Mucosa of rectum (tissue), 2 donors: ENCODE results near the gene ITGA8.
"Not testable (repeated sequence)": the region's sequence is repeated elsewhere in the genome, so short reads cannot be mapped to it uniquely, and the experiment has no call there.

ENCODE experiments used
- H3K27ac ChIP-seq, 2 donors: one replicate each; pipeline ENCODE4 v1.7.0; 2013; ENCODE audit warnings: inconsistent platforms in 2 of 2, low read depth in 2 of 2, low read length in 2 of 2
- H3K27me3 ChIP-seq, 2 donors: one replicate each; pipeline ENCODE4 v1.7.0; 2013; ENCODE audit warnings: low read length in 2 of 2; ENCODE audit not compliant: control insufficient read depth in 2 of 2, insufficient read depth in 2 of 2
- H3K36me3 ChIP-seq, 2 donors: one replicate each; pipeline ENCODE4 v1.7.0; 2013; ENCODE audit warnings: low read length in 2 of 2; ENCODE audit not compliant: control insufficient read depth in 2 of 2, insufficient read depth in 2 of 2
- H3K4me1 ChIP-seq, 2 donors: one replicate each; pipeline ENCODE4 v1.7.0; 2013; ENCODE audit warnings: low read length in 2 of 2, mild to moderate bottlenecking in 1 of 2; ENCODE audit not compliant: control insufficient read depth in 2 of 2, insufficient read depth in 2 of 2
- H3K4me3 ChIP-seq, 2 donors: one replicate each; pipeline ENCODE4 v1.7.0; 2013; ENCODE audit warnings: low read length in 2 of 2
- H3K9ac ChIP-seq, 2 donors: one replicate each; pipeline ENCODE4 v1.7.0; 2013; ENCODE audit warnings: low read length in 2 of 2, low read depth in 1 of 2, mild to moderate bottlenecking in 1 of 2
- H3K9me3 ChIP-seq, 2 donors: one replicate each; pipeline ENCODE4 v1.7.0; 2013; ENCODE audit warnings: low read length in 2 of 2; ENCODE audit not compliant: control insufficient read depth in 2 of 2
- donor health status: healthy.
- donor health status: Normal muscosa, but diverticular disease.

ITGA8 gene

GRCh38 chr10:15572531-15573045, 147.1 kb downstream of the ITGA8 start:
- Histone ChIP-seq H3K9ac (no peak overlapping the region), H3K4me1 (no peaks in the 10 kb centered on the region), H3K27me3 (no peaks in the 10 kb centered on the region), H3K4me3 (no peak overlapping the region), H3K9me3 (no peaks in the 10 kb centered on the region), H3K27ac (no peak overlapping the region), H3K36me3 (no peaks in the 10 kb centered on the region)

GRCh38 chr10:15571575-15571974, 148.1 kb downstream of the ITGA8 start:
- Histone ChIP-seq H3K4me3 (no peak overlapping the region), H3K9ac (no peak overlapping the region), H3K36me3 (no peaks in the 10 kb centered on the region), H3K27ac (no peak overlapping the region), H3K27me3 (no peaks in the 10 kb centered on the region), H3K4me1 (no peaks in the 10 kb centered on the region), H3K9me3 (no peaks in the 10 kb centered on the region)

GRCh38 chr10:15570738-15571339, 148.9 kb downstream of the ITGA8 start:
- no peak overlapping the region for H3K9ac ChIP-seq
- no peaks in the 10 kb centered on the region for H3K9me3 ChIP-seq
- no peak overlapping the region for H3K27ac ChIP-seq
- no peak overlapping the region for H3K4me3 ChIP-seq
- H3K36me3 ChIP-seq, result no peaks in the 10 kb centered on the region
- H3K27me3 ChIP-seq, result no peaks in the 10 kb centered on the region
- H3K4me1 ChIP-seq, result no peaks in the 10 kb centered on the region

- Histone ChIP-seq H3K9me3 (no peaks in the 10 kb centered on the region), H3K4me3 (no peak overlapping the region), H3K9ac (no peak overlapping the region), H3K36me3 (no peaks in the 10 kb centered on the region), H3K4me1 (no peaks in the 10 kb centered on the region), H3K27ac (no peak overlapping the region), H3K27me3 (no peaks in the 10 kb centered on the region)
Measured at GRCh38 chr10:15567952-15568351, 151.8 kb downstream of the ITGA8 start.

GRCh38 chr10:15563246-15563645, 156.5 kb downstream of the ITGA8 start:
- no peaks in the 10 kb centered on the region for H3K4me1 ChIP-seq
- no peaks in the 10 kb centered on the region for H3K9me3 ChIP-seq
- H3K27me3 ChIP-seq, result no peaks in the 10 kb centered on the region
- H3K27ac ChIP-seq, result no peak overlapping the region
- H3K9ac ChIP-seq, result no peak overlapping the region
- H3K36me3 ChIP-seq, result no peaks in the 10 kb centered on the region
- no peak overlapping the region for H3K4me3 ChIP-seq

GRCh38 chr10:15562578-15562977, 157.1 kb downstream of the ITGA8 start:
- no peak overlapping the region for H3K9ac ChIP-seq
- no peaks in the 10 kb centered on the region for H3K4me1 ChIP-seq
- H3K36me3 ChIP-seq, result no peaks in the 10 kb centered on the region
- H3K27me3 ChIP-seq, result no peaks in the 10 kb centered on the region
- H3K4me3 ChIP-seq, result no peak overlapping the region
- no peak overlapping the region for H3K27ac ChIP-seq
- no peaks in the 10 kb centered on the region for H3K9me3 ChIP-seq

- Histone ChIP-seq H3K36me3 (no peaks in the 10 kb centered on the region), H3K9me3 (no peaks in the 10 kb centered on the region), H3K4me3 (no peak overlapping the region), H3K27ac (no peak overlapping the region), H3K27me3 (no peaks in the 10 kb centered on the region), H3K9ac (no peak overlapping the region), H3K4me1 (no peaks in the 10 kb centered on the region)
Measured at GRCh38 chr10:15562116-15562515, 157.6 kb downstream of the ITGA8 start.

- Histone ChIP-seq H3K9me3 (no peaks in the 10 kb centered on the region), H3K36me3 (no peaks in the 10 kb centered on the region), H3K27me3 (no peaks in the 10 kb centered on the region), H3K4me1 (no peaks in the 10 kb centered on the region), H3K4me3 (no peak overlapping the region), H3K27ac (no peak overlapping the region), H3K9ac (no peak overlapping the region)
Measured at GRCh38 chr10:15558136-15558535, 161.6 kb downstream of the ITGA8 start.

- not testable (repeated sequence) for H3K27ac ChIP-seq
Measured at GRCh38 chr10:15557168-15557567, 162.6 kb downstream of the ITGA8 start.

GRCh38 chr10:15550950-15551349, 168.8 kb downstream of the ITGA8 start:
- H3K27ac ChIP-seq, result no peak overlapping the region
- no peak overlapping the region for H3K9ac ChIP-seq
- no peaks in the 10 kb centered on the region for H3K9me3 ChIP-seq
- no peaks in the 10 kb centered on the region for H3K36me3 ChIP-seq
- no peaks in the 10 kb centered on the region for H3K27me3 ChIP-seq
- no peaks in the 10 kb centered on the region for H3K4me1 ChIP-seq
- H3K4me3 ChIP-seq, result no peak overlapping the region

More at GRCh38 chr10:15557168-15557567, 162.6 kb downstream of the ITGA8 start:
- H3K4me1 ChIP-seq, H3K9me3 ChIP-seq, H3K27me3 ChIP-seq, H3K4me3 ChIP-seq, H3K9ac ChIP-seq, H3K36me3 ChIP-seq: not testable (repeated sequence)
